Breast epithelium (tissue), 3 donors: ENCODE measurements around the gene TBXT.

Experiments
- CTCF ChIP-seq, 3 donors: fragments of 450-650 bp; IDR thresholded peaks; one replicate each; pipeline ENCODE4 v1.5.1; 2016 to 2017; ENCODE audit warnings: antibody characterized with exemption in 3 of 3, mild to moderate bottlenecking in 3 of 3, moderate library complexity in 3 of 3
- POLR2A ChIP-seq: fragments of 450-650 bp; IDR thresholded peaks from one replicate; pipeline ENCODE4 v1.6.1; 2016; ENCODE audit warnings: antibody characterized with exemption, mild to moderate bottlenecking, moderate library complexity
- POLR2AphosphoS5 ChIP-seq, 3 donors: sonication (generic); formaldehyde crosslinking; IDR thresholded peaks; one replicate each; pipeline ENCODE4 v1.6.1; 2017; ENCODE audit warnings: antibody characterized with exemption in 3 of 3

- TF ChIP-seq CTCF (IDR thresholded peaks at IDR 0.05) = no peak
- TF ChIP-seq POLR2A = no peak
- no peak for TF ChIP-seq POLR2AphosphoS5 (IDR thresholded peaks at IDR 0.05)
These were observed 24.5 kb upstream of the TBXT start for GRCh38 chr6:166192136-166192535.
